Osteoblast (primary cell): ENCODE measurements around the gene SDC3. TPM values are rescaled to one million over a fixed set of nuclear protein-coding genes. Genes with fewer than 3 reads are reported as not detected.

Experiments
- DNase-seq: peaks from one replicate; pipeline ENCODE4 v3.0.0; 2011; ENCODE audit warnings: low spot score, mixed read lengths; ENCODE audit not compliant: insufficient read length; ENCODE audit errors: missing footprints
- H2AFZ ChIP-seq: 2 replicates; pipeline ENCODE4 v1.6.0; 2011; ENCODE audit warnings: mild to moderate bottlenecking, low read length
- H3K27ac ChIP-seq: 2 replicates; pipeline ENCODE4 v1.5.1; 2011; ENCODE audit warnings: mild to moderate bottlenecking, low read depth, low read length, moderate library complexity
- H3K27me3 ChIP-seq: 2 replicates; pipeline ENCODE4 v1.6.0; 2012; ENCODE audit warnings: mild to moderate bottlenecking, control low read depth, inconsistent platforms, low read length, moderate library complexity; ENCODE audit not compliant: insufficient read depth
- H3K36me3 ChIP-seq: 2 replicates; pipeline ENCODE4 v1.5.1; 2011; ENCODE audit warnings: mild to moderate bottlenecking, low read length, control low read depth, moderate library complexity; ENCODE audit not compliant: insufficient read depth
- H3K4me1 ChIP-seq: 2 replicates; pipeline ENCODE4 v1.5.1; 2011; ENCODE audit warnings: mild to moderate bottlenecking, low read length, control low read depth, moderate library complexity; ENCODE audit not compliant: insufficient read depth
- H3K4me2 ChIP-seq: 2 replicates; pipeline ENCODE4 v1.6.0; 2011; ENCODE audit warnings: mild to moderate bottlenecking, low read length; ENCODE audit not compliant: insufficient read depth
- H3K4me3 ChIP-seq: fragments of 200-600 bp; sonication (generic); 3 replicates; pipeline ENCODE4 v1.5.1; 2012; ENCODE audit warnings: mild to moderate bottlenecking, low read length, inconsistent platforms; ENCODE audit not compliant: insufficient read depth
- H3K79me2 ChIP-seq: 2 replicates; pipeline ENCODE4 v1.6.0; 2012; ENCODE audit warnings: mild to moderate bottlenecking, low read length, control low read depth, inconsistent platforms; ENCODE audit not compliant: insufficient read depth
- H3K9me3 ChIP-seq: 2 replicates; pipeline ENCODE4 v1.5.1; 2011; ENCODE audit warnings: low read depth, low read length, control low read depth
- H4K20me1 ChIP-seq: 2 replicates; pipeline ENCODE4 v1.6.0; 2012; ENCODE audit warnings: mild to moderate bottlenecking, low read length, control low read depth; ENCODE audit not compliant: insufficient read depth
- CTCF ChIP-seq: IDR thresholded peaks from 2 replicates; pipeline ENCODE4 v1.5.1; 2011; ENCODE audit warnings: mild to moderate bottlenecking, low read depth, low read length, moderate library complexity; ENCODE audit errors: extremely low read depth
- total RNA-seq: library from RNA; depleted of rRNA; stranded (reverse); fragments of >200 nt; gene quantifications from 2 replicates; pipeline ENCODE4 v1.2.3, GENCODE V29; 2012

Gene SDC3
- total RNA-seq, 1 donor = 39.8 TPM

DNA sequence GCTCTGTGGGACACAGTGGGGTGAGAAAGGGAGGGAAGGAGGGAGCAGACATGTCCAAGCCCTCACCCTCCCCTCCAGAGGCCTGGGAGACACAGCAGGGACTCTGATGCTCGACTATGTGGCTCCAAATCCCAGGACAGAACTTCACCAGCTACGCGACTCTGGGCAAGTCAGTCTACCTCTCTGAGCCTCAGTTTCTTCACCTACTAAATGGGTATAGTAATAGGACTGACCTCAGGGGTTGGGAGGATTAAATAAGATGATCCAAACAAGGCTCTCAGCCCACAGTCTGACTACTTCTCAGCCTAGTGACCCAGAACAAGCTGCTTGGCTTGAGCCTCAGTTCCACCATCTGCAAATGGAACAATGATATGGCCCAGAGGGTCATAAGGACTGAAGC lies 19.6 kb downstream of the SDC3 start:
- Histone ChIP-seq H3K27me3 (no peaks in the 10 kb centered on the region), H3K9me3 (no peaks in the 10 kb centered on the region), H3K4me1 (peaks cover 18% of the 10 kb centered on the region), H4K20me1 (peaks cover 27% of the 10 kb centered on the region), H3K36me3 (no peaks in the 10 kb centered on the region), H2AFZ (no peak overlapping the region), H3K79me2 (no peaks in the 10 kb centered on the region), H3K27ac (peak overlapping the region; percentile 39), H3K4me3 (no peak overlapping the region), H3K4me2 (peak overlapping the region; percentile 41)
- TF ChIP-seq CTCF = no peak
- DNase-seq = no peak

- peak overlapping the region; percentile 61 for H2AFZ ChIP-seq
- peak overlapping the region; percentile 41 for H3K4me2 ChIP-seq
- peaks cover 18% of the 10 kb centered on the region for H3K4me1 ChIP-seq
- no peak overlapping the region for H3K4me3 ChIP-seq
- no peaks in the 10 kb centered on the region for H3K27me3 ChIP-seq
- no peaks in the 10 kb centered on the region for H3K9me3 ChIP-seq
- DNase-seq = peak; percentile 96
- H4K20me1 ChIP-seq = peaks cover 25% of the 10 kb centered on the region
- no peak for TF ChIP-seq CTCF
- peak overlapping the region; percentile 41 for H3K27ac ChIP-seq
- no peaks in the 10 kb centered on the region for H3K79me2 ChIP-seq
- no peaks in the 10 kb centered on the region for H3K36me3 ChIP-seq
Measured at GRCh38 chr1:30888391-30888790, 20.2 kb downstream of the SDC3 start.

DNA sequence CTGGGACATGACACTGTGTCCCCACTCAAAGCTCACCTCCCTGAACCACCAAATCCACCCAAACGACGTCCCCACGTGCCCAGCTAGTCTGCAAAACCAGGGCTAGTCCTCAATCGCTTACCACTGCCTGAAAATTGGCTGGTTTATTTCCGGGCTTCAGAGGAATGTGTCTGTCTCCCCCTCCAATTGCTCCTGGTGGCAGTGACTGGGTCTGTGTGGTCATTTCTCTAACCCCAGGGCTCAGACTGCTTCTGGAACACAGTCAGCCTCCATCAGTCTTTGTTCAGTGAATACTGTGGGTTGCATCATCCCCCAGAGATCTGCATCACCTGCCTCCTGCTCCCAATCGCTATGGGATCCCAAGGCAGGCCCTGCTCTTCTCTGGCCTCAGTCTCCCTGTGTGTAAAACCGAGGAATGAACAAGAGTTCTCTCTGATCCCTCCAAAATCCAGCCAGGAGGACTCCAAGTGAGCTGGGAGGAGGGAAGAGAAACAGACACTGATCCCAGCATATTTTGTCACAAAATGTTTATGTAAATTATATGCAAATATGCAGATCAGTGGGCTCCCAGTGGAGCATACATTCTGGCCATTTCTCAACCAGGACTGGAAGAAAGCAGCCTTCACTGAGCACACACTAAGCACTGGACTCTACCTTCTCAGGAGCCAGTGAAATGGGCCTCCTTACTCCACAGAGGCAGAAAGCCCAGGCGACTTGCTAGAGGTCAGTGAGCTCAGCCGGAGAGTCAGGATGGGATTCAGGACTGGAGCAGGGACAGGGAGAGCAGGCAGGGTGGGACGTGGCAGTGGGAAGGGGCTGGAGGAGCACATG lies 20.9 kb downstream of the SDC3 start:
- no peaks in the 10 kb centered on the region for H3K36me3 ChIP-seq
- no peak overlapping the region for H3K4me3 ChIP-seq
- peaks cover 27% of the 10 kb centered on the region for H4K20me1 ChIP-seq
- no peak for TF ChIP-seq CTCF
- H3K79me2 ChIP-seq = no peaks in the 10 kb centered on the region
- no peaks in the 10 kb centered on the region for H3K27me3 ChIP-seq
- H3K4me1 ChIP-seq = peaks cover 18% of the 10 kb centered on the region
- H2AFZ ChIP-seq = no peak overlapping the region
- no peaks in the 10 kb centered on the region for H3K9me3 ChIP-seq
- peak; percentile 89 for DNase-seq
- no peak overlapping the region for H3K4me2 ChIP-seq
- peak overlapping the region; percentile 41 for H3K27ac ChIP-seq

GRCh38 chr1:30886710-30887428 lies 21.7 kb downstream of the SDC3 start:
- no peak overlapping the region for H3K4me3 ChIP-seq
- H4K20me1 ChIP-seq = peaks cover 22% of the 10 kb centered on the region
- no peaks in the 10 kb centered on the region for H3K9me3 ChIP-seq
- H3K36me3 ChIP-seq = no peaks in the 10 kb centered on the region
- no peak overlapping the region for H2AFZ ChIP-seq
- no peaks in the 10 kb centered on the region for H3K79me2 ChIP-seq
- peaks cover 18% of the 10 kb centered on the region for H3K4me1 ChIP-seq
- H3K27ac ChIP-seq = no peak overlapping the region
- DNase-seq = peak; percentile 65
- H3K27me3 ChIP-seq = no peaks in the 10 kb centered on the region
- TF ChIP-seq CTCF = no peak
- H3K4me2 ChIP-seq = no peak overlapping the region
